ENCODE data around the gene PI4KA.

GRCh38 chr22:20762233-20762796 lies 96.3 kb downstream of the PI4KA start:
- no peak for TF ChIP-seq CTCF (conservative IDR thresholded peaks at IDR 0.05 in 1 of 2, IDR thresholded peaks at IDR 0.05 in 1 of 2; ENCODE audit: low read depth in 1 of 2, low read length in 2 of 2)
- no peak for TF ChIP-seq EZH2 (IDR thresholded peaks at IDR 0.05; ENCODE audit: low read length, missing control alignments)
